ENCODE results near the gene RYR2. TPM values are rescaled to one million over a fixed set of nuclear protein-coding genes. Genes with fewer than 3 reads are reported as not detected.

The RYR2 gene
- total RNA-seq, 2 donors from 2014 or later: 14.2 to 17.1 TPM

GRCh38 chr1:237059244-237059643 lies 17.3 kb downstream of the RYR2 start:
- H3K4me3 ChIP-seq: no peak overlapping the region
- H3K9me3 ChIP-seq: no peaks in the 10 kb centered on the region
- no peak for TF ChIP-seq POLR2A (IDR thresholded peaks at IDR 0.05)
- no peak for TF ChIP-seq CTCF (IDR thresholded peaks at IDR 0.05)
- H3K27me3 ChIP-seq: peaks cover 0 to 7% of the 10 kb centered on the region in 2 donors
- 58 to 60% methylated on average over 3 of the region's 3 CpGs for WGBS, 2 donors
- no peaks in the 10 kb centered on the region for H3K4me1 ChIP-seq
- intact Hi-C loops (cut with DNase I): no loop called here
- H3K36me3 ChIP-seq (replicated peaks in 1 of 2; ENCODE audit: insufficient read depth in 1 of 2, low read depth in 2 of 2): no peaks in the 10 kb centered on the region
- no peak for DNase-seq
- ATAC-seq: no peak
- no peak overlapping the region for H3K27ac ChIP-seq

GRCh38 chr1:237062976-237063375 lies 21.0 kb downstream of the RYR2 start:
- Histone ChIP-seq H3K4me1 (no peaks in the 10 kb centered on the region), H3K27ac (no peak overlapping the region), H3K36me3 (replicated peaks in 1 of 2; ENCODE audit: insufficient read depth in 1 of 2, low read depth in 2 of 2) (no peaks in the 10 kb centered on the region), H3K27me3 (no peaks in the 10 kb centered on the region), H3K4me3 (no peak overlapping the region), H3K9me3 (no peaks in the 10 kb centered on the region)
- intact Hi-C loops (cut with DNase I): no loop called here
- ATAC-seq: no peak
- no peak for DNase-seq
- TF ChIP-seq CTCF (IDR thresholded peaks at IDR 0.05): no peak
- no peak for TF ChIP-seq POLR2A (IDR thresholded peaks at IDR 0.05)

- intact Hi-C loops (cut with DNase I): no loop called here
- H3K4me3 ChIP-seq: no peak overlapping the region
These were observed 23.9 kb downstream of the RYR2 start for GRCh38 chr1:237065903-237066302.

DNA sequence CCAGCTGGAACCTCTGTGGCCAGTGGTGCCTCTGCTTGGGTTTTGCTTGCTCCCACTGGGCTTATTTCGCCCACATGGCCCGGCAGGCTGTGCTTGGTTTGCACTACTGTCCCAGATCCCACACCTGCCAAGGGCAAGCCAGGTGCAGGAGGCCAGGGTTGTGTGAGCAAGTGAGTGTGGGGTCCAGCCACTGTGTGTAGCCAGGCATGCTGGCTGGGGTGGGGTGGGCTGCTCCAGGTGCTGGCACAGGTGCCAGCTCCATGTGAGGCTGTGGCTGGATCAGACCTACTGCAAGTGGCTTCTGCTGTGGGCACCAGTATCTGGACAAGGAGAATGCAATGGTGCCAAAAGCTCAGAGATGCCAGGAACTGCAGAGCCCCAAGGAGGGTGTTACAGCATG lies 28.5 kb downstream of the RYR2 start:
- intact Hi-C loops (cut with DNase I): no loop called here
- DNase-seq (no peak), ATAC-seq (no peak)
- Histone ChIP-seq H3K4me3 (no peak overlapping the region), H3K9me3 (no peaks in the 10 kb centered on the region), H3K27ac (no peak overlapping the region), H3K27me3 (no peaks in the 10 kb centered on the region), H3K36me3 (replicated peaks in 1 of 2; ENCODE audit: insufficient read depth in 1 of 2, low read depth in 2 of 2) (no peaks in the 10 kb centered on the region), H3K4me1 (no peaks in the 10 kb centered on the region)
- TF ChIP-seq POLR2A (IDR thresholded peaks at IDR 0.05) (no peak), CTCF (IDR thresholded peaks at IDR 0.05) (no peak)
- 90 to 94% methylated on average over 2 of the region's 2 CpGs for WGBS, 2 donors

More at GRCh38 chr1:237065903-237066302, 23.9 kb downstream of the RYR2 start:
- H3K27ac ChIP-seq: no peak overlapping the region
- WGBS, 2 donors: 64 to 75% methylated on average over 3 of the region's 3 CpGs
- ATAC-seq (no peak), DNase-seq (no peak)
- no peaks in the 10 kb centered on the region for H3K27me3 ChIP-seq
- no peak for TF ChIP-seq POLR2A (IDR thresholded peaks at IDR 0.05)
- TF ChIP-seq CTCF (IDR thresholded peaks at IDR 0.05): no peak
- H3K4me1 ChIP-seq: no peaks in the 10 kb centered on the region
- H3K9me3 ChIP-seq: no peaks in the 10 kb centered on the region
- H3K36me3 ChIP-seq (replicated peaks in 1 of 2; ENCODE audit: insufficient read depth in 1 of 2, low read depth in 2 of 2): no peaks in the 10 kb centered on the region

DNA sequence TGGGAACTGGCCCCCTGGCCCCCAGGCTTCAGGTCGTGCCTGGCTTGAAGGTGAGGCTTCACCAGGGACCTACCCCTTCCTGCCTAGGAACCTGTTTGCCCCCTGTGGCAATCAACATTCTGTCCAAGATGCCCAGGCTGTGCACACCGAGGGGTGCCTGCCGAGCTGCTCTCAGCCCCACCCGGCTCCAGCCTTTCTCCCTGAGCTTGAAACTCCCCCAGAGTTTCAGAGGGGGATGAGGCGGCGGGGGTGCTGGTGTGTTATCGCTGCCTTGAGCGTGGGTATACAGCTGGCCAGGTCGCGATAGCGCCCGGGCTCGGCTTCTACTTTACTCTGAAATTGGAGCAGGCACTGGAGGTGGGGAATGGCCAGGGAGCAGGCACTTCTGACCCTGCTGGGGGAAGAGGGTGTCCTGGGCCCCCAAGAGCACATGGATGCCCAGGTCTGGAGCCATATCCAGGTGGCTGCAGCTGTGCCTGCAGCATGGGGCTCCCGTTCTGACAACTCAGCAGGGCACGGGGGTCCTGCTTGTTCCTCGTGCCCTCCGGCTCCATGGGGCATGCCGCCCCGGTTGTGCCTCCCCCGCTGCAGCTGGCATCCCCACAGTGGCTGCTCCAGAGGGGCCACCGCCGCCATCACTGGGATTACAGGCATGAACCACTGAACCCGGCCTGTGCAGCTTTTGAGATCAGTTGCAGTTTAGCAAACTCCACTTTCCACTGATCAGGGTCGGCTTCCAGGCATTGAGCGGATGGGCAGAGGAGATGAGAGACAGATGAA lies 29.8 kb downstream of the RYR2 start:
- intact Hi-C loops (cut with DNase I): no loop called here
- Histone ChIP-seq H3K36me3 (replicated peaks in 1 of 2; ENCODE audit: insufficient read depth in 1 of 2, low read depth in 2 of 2) (no peaks in the 10 kb centered on the region), H3K27ac (no peak overlapping the region), H3K4me1 (no peaks in the 10 kb centered on the region), H3K4me3 (no peak overlapping the region), H3K9me3 (no peaks in the 10 kb centered on the region), H3K27me3 (no peaks in the 10 kb centered on the region)
- TF ChIP-seq POLR2A (IDR thresholded peaks at IDR 0.05) (no peak), CTCF (IDR thresholded peaks at IDR 0.05) (no peak)
- WGBS, 2 donors: 63 to 84% methylated on average over 8 to 24 of the region's 25 CpGs
- DNase-seq: no peak
- no peak for ATAC-seq
